Muscle of back (tissue), 11 donors: ENCODE measurements around the gene SAMSN1. TPM values are rescaled to one million over a fixed set of nuclear protein-coding genes. Genes with fewer than 3 reads are reported as not detected.

ENCODE experiments used
- DNase-seq, 3 donors: peaks; one replicate each; pipeline versions ENCODE4 v3.0.0 to v3.0.0-alpha.2; 2013
- polyA plus RNA-seq, 10 donors: library from polyadenylated mRNA; unstranded; fragments of 120-200 nt; gene quantifications; one replicate each; pipeline ENCODE4 v1.2.1, GENCODE V29; 2013; ENCODE audit not compliant: insufficient read length in 10 of 10

Gene SAMSN1
- polyA plus RNA-seq, 10 donors = 1.2 to 3.9 (median 2.3) TPM

GRCh38 chr21:14487490-14488432, 58.4 kb downstream of the SAMSN1 start:
- DNase-seq = no peak

GRCh38 chr21:14486869-14487268, 59.2 kb downstream of the SAMSN1 start:
- no peak for DNase-seq

GRCh38 chr21:14484188-14485009, 61.7 kb downstream of the SAMSN1 start:
- DNase-seq = no peak

- DNase-seq = no peak
Measured at GRCh38 chr21:14483296-14483695, 62.8 kb downstream of the SAMSN1 start.

GRCh38 chr21:14482165-14482564, 64.0 kb downstream of the SAMSN1 start:
- peak; percentile 1 to 11 (median 6) for DNase-seq

GRCh38 chr21:14480411-14481031, 65.6 kb downstream of the SAMSN1 start:
- peak in 1 of 3 donors; percentile 14 for DNase-seq

- DNase-seq = no peak
Measured at GRCh38 chr21:14479241-14479786, 66.8 kb downstream of the SAMSN1 start.

GRCh38 chr21:14477841-14478240, 68.3 kb downstream of the SAMSN1 start:
- DNase-seq = no peak

- no peak for DNase-seq
Measured at GRCh38 chr21:14477133-14477532, 69.0 kb downstream of the SAMSN1 start.

- no peak for DNase-seq
Measured at GRCh38 chr21:14474995-14475394, 71.1 kb downstream of the SAMSN1 start.

- DNase-seq = no peak
Measured at GRCh38 chr21:14469641-14470040, 76.5 kb downstream of the SAMSN1 start.

GRCh38 chr21:14466715-14467114, 79.4 kb downstream of the SAMSN1 start:
- no peak for DNase-seq

GRCh38 chr21:14457762-14458161, 88.4 kb downstream of the SAMSN1 start:
- no peak for DNase-seq

GRCh38 chr21:14456911-14457310, 89.2 kb downstream of the SAMSN1 start:
- DNase-seq = no peak

GRCh38 chr21:14454016-14455009, 91.8 kb downstream of the SAMSN1 start:
- DNase-seq = no peak

- DNase-seq = no peak
Measured at GRCh38 chr21:14453339-14454015, 92.6 kb downstream of the SAMSN1 start.

GRCh38 chr21:14452727-14453241, 93.3 kb downstream of the SAMSN1 start:
- no peak for DNase-seq

GRCh38 chr21:14452031-14452726, 93.9 kb downstream of the SAMSN1 start:
- peak in 1 of 3 donors; percentile 2 for DNase-seq

- no peak for DNase-seq
Measured at GRCh38 chr21:14451546-14451945, 94.6 kb downstream of the SAMSN1 start.
